HG03378 (cell line): ENCODE data around the gene ZBTB2.
"Not testable (repeated sequence)": the region's sequence is repeated elsewhere in the genome, so short reads cannot be mapped to it uniquely, and the experiment has no call there.

ENCODE experiments used
- ATAC-seq: cut with Tn5 transposase; IDR thresholded peaks from one replicate; pipeline ENCODE4 v1.9.1; 2021; ENCODE audit warnings: mild to moderate bottlenecking, moderate library complexity; ENCODE audit not compliant: unreplicated experiment

Gene ZBTB2

DNA sequence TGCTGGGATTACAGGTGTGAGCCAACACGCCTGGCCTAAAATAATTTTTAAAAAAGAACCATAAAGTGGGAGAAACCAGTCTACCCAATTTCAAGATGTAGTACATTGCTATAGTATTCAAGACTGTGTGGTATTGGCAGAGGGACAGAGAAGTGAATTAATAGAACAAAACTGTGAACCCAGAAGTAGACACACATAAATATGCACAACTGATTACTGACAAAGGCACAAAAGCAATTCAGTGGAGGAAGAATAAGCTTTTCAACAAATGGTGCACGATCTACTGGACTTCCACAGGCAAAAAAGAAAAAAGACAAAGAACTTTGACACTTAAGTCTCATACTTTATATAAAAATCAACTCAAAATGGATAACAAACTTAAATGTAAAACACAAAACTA lies 15.5 kb downstream of the ZBTB2 start:
- no peak for ATAC-seq

DNA sequence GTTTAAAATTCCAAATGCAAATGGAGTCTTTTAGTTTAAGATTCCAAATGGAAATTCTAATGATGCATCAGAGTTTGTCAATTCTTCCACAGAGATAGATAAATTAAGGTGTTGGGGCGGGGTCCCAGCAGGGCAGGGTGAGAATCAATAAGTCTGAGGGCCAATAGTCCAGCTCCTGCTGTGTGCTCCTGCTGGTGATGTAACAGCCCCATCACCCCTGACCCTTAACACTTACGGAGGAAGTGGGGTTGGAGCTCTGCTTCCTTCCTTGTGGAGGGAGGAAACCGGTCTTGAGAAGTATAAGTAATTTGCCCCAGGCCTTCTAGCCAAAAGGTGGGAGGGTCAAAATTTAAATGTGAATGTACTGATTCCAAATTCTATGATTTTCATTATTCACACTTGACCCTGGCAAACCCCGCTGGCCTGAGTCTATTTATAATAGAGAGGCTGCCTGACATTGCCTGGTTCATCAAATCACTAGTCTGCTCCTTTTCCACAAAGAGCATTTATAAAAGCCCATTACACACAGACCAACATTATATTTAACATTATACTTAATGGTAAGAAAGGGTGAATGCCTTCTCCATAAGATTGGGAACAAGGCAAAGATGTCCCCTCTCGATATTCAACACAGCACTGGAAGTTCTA lies 17.2 kb downstream of the ZBTB2 start:
- ATAC-seq = no peak

DNA sequence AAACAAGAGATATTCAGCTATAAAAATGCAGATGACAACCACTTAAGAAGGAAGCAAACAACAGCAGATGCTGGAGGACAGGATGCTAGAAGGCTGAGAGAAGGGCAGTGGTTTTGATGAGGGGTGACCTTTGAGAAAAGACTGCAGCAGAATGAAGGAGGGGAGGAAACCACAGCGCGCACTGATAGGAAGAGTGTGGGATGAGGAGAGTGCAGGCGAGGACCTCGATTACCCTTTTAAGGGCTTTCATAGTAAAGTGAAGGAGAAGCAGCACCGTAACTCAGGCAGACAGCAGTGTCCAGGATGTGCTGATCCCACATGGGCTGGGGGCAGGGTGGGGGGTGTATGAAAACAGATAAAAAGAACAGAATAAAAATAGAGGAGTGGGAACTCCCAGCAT lies 19.2 kb downstream of the ZBTB2 start:
- ATAC-seq = no peak

DNA sequence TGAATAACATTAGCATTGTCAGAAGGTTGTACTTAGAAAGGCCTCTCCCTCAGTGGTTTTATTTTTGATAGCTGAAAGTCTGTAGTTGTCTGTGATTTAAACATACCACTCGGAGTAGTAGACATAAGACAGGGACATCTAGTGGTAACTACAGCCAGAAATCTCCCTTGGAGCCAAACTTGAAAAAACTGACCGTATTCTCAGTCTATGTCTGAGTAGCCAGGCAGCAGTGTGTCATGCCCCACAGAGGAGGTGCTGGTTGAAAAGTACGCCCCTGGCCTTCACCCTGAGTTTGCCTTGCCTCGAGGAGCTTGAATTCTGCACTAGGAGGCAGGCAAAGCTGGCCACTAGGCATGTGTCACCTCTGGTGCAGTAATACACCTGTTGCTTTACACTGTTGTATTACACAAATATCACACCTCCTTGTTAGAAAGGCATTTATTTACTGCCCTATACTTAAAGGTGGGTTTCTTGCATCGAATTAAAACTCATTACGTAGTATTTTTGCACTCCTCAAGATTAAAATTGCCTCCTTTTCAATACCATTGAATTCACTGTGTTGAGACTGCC lies 20.8 kb downstream of the ZBTB2 start:
- no peak for ATAC-seq

DNA sequence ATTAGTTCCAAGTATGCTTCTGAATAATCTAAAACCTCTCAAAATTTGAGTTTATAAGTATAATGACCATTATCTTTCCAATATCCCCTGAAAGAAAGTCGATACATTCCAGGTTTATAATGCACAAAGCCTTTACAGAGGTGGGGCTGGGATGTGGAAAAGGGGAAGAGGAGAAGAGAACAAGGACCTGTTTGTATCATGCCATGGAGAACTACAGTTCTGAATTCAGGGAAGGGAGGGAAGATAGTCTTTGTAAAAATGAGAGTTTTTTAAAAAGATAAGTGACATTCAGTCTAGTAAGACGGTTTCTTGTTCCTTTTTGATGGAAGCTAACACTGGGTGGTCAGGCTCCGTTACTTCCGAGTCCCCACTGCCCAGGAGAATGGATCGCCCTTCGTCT lies 26.1 kb downstream of the ZBTB2 start:
- ATAC-seq = no peak

DNA sequence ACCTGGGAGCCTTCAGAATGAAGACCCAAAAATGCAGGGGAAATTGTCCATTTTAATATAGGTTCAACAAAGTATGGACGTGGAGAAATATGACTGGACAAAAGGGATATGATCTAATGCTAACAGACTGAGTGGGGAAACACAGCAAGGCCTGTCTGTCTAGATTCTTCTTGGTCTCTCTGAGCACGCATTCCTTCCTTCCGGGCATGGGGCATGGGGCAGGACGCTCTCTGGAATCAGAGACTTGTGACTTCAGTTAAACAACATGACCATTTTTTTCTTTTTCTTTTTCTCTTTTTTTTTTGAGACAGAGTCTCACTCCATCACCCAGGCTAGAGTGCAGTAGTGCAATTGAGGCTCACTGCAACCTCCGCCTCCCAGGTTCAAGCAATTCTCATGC lies 31.9 kb downstream of the ZBTB2 start:
- no peak for ATAC-seq

DNA sequence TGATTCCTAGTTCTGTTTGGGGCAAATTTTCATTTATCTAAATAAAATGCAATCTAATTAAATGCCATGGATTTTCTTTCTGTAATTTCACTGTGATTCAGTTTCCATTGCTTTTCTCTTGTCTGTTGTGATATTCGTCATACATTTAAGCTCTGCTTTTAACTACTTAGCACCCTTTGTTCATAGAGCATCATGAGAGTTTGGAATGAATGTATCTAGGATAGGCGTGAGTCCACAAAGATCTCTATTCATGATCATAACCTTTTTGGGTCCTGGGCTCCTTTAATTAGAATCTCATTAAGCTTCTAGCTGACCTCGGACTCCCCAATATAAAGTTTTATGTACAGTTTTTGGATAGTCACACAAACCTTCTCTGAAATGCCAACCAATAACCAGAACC lies 32.9 kb downstream of the ZBTB2 start:
- no peak for ATAC-seq

DNA sequence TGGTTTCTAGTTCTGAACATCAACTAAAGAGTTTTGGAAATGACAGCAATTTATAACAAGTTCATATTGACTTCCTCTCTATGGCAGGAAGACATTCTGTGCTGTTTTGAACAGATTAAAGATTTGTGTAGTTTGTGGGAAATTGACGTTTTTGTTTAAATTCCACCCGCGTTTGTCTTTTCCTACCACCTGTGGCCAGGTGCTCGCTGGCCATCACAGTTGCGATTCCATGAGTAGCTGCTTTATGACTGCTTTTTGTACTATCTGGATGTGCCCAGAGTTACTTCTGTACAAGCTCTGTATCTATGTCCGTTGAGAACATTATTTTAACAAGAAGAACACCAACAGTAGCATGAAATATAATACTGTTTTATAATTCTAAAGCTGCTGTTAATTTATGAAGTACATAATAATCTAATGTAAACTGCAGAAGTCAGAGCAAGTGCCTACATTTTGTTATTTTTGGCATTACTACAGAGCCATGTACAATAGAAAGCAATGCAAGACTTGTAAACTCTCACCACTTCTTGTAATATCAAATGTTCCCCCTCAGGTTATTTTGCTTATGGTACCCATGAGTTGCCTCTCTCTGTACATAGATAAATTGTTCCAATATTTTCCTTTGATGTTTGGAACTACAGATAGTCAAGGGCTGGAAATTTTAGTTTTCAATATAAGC lies 33.5 kb downstream of the ZBTB2 start:
- ATAC-seq = no peak

DNA sequence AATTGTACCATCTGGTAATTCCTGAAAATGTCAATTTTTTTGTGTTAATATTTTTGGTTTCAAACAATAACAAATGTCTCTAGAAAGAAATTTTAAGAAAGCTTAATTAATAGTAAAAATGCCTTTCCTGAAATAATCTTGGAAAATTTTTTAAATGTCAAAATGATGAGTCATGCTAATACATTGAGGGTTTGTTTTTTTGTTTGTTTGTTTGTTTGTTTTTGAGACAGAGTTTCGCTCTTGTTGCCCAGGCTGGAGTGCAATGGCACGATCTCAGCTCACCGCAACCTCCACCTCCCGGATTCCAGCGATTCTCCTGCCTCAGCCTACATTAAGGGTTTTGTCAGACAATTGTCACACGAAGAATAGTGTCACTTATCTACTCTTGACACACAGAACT lies 34.4 kb downstream of the ZBTB2 start:
- ATAC-seq = not testable (repeated sequence)

DNA sequence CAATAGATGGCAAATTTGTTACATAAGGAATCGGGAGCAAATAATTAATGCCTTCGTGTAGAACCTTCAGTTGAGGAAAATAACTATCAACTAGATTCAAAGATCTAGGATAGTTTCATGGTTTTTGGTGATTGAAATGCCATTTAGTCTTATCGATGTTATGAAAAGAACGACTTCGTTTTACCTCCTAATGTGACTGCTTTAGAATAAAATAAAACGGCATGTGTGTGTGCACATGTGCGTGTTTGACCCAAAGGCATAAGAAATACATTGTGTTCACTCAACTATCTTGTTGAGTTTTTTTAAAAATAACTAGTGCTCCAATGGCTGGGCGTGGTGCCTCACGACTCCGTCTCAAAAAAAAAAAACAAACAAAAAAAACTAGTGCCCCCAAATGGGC lies 37.6 kb downstream of the ZBTB2 start:
- no peak for ATAC-seq

DNA sequence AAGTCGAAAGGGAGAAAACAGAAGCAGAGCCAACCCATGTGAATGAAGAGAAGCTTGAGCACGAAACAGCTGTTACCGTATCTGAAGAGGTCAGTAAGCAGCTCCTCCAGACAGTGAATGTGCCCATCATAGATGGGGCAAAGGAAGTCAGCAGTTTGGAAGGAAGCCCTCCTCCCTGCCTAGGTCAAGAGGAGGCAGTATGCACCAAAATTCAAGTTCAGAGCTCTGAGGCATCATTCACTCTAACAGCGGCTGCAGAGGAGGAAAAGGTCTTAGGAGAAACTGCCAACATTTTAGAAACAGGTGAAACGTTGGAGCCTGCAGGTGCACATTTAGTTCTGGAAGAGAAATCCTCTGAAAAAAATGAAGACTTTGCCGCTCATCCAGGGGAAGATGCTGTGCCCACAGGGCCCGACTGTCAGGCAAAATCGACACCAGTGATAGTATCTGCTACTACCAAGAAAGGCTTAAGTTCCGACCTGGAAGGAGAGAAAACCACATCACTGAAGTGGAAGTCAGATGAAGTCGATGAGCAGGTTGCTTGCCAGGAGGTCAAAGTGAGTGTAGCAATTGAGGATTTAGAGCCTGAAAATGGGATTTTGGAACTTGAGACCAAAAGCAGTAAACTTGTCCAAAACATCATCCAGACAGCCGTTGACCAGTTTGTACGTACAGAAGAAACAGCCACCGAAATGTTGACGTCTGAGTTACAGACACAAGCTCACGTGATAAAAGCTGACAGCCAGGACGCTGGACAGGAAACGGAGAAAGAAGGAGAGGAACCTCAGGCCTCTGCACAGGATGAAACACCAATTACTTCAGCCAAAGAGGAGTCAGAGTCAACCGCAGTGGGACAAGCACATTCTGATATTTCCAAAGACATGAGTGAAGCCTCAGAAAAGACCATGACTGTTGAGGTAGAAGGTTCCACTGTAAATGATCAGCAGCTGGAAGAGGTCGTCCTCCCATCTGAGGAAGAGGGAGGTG lies 38.7 kb downstream of the ZBTB2 start:
- ATAC-seq = no peak

DNA sequence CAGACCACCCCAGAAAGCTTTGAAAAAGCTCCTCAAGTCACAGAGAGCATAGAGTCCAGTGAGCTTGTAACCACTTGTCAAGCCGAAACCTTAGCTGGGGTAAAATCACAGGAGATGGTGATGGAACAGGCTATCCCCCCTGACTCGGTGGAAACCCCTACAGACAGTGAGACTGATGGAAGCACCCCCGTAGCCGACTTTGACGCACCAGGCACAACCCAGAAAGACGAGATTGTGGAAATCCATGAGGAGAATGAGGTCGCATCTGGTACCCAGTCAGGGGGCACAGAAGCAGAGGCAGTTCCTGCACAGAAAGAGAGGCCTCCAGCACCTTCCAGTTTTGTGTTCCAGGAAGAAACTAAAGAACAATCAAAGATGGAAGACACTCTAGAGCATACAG lies 39.6 kb downstream of the ZBTB2 start:
- no peak for ATAC-seq

DNA sequence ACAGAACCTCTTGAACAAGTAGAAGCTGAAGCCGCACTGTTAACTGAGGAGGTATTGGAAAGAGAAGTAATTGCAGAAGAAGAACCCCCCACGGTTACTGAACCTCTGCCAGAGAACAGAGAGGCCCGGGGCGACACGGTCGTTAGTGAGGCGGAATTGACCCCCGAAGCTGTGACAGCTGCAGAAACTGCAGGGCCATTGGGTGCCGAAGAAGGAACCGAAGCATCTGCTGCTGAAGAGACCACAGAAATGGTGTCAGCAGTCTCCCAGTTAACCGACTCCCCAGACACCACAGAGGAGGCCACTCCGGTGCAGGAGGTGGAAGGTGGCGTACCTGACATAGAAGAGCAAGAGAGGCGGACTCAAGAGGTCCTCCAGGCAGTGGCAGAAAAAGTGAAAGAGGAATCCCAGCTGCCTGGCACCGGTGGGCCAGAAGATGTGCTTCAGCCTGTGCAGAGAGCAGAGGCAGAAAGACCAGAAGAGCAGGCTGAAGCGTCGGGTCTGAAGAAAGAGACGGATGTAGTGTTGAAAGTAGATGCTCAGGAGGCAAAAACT lies 40.1 kb downstream of the ZBTB2 start:
- ATAC-seq = no peak

DNA sequence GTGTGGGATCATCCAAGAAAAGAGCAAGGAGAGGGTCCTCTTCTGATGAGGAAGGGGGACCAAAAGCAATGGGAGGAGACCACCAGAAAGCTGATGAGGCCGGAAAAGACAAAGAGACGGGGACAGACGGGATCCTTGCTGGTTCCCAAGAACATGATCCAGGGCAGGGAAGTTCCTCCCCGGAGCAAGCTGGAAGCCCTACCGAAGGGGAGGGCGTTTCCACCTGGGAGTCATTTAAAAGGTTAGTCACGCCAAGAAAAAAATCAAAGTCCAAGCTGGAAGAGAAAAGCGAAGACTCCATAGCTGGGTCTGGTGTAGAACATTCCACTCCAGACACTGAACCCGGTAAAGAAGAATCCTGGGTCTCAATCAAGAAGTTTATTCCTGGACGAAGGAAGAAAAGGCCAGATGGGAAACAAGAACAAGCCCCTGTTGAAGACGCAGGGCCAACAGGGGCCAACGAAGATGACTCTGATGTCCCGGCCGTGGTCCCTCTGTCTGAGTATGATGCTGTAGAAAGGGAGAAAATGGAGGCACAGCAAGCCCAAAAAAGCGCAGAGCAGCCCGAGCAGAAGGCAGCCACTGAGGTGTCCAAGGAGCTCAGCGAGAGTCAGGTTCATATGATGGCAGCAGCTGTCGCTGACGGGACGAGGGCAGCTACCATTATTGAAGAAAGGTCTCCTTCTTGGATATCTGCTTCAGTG lies 40.8 kb downstream of the ZBTB2 start:
- ATAC-seq = no peak

DNA sequence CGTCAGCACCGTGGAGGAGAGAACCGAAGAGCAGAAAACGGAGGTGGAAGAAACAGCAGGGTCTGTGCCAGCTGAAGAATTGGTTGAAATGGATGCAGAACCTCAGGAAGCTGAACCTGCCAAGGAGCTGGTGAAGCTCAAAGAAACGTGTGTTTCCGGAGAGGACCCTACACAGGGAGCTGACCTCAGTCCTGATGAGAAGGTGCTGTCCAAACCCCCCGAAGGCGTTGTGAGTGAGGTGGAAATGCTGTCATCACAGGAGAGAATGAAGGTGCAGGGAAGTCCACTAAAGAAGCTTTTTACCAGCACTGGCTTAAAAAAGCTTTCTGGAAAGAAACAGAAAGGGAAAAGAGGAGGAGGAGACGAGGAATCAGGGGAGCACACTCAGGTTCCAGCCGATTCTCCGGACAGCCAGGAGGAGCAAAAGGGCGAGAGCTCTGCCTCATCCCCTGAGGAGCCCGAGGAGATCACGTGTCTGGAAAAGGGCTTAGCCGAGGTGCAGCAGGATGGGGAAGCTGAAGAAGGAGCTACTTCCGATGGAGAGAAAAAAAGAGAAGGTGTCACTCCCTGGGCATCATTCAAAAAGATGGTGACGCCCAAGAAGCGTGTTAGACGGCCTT lies 41.6 kb downstream of the ZBTB2 start:
- no peak for ATAC-seq

DNA sequence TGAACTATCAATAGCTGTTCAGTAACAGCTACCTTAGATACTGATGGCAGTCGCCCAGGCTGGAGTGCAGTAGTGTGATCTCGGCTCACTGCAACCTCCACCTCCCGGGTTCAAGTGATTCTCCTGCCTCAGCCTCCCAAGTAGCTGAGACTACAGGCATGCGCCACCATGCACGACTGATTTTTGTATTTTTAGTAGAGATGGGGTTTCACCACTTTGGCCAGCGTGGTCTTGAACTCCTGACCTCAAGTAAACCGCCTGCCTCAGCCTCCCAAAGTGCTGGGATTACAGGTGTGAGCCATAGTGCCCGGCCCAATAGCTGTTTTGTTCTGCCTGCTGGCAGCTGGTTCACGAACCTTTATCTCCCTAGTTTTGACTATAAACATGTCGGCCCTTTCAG lies 48.6 kb downstream of the ZBTB2 start:
- ATAC-seq = not testable (repeated sequence)

DNA sequence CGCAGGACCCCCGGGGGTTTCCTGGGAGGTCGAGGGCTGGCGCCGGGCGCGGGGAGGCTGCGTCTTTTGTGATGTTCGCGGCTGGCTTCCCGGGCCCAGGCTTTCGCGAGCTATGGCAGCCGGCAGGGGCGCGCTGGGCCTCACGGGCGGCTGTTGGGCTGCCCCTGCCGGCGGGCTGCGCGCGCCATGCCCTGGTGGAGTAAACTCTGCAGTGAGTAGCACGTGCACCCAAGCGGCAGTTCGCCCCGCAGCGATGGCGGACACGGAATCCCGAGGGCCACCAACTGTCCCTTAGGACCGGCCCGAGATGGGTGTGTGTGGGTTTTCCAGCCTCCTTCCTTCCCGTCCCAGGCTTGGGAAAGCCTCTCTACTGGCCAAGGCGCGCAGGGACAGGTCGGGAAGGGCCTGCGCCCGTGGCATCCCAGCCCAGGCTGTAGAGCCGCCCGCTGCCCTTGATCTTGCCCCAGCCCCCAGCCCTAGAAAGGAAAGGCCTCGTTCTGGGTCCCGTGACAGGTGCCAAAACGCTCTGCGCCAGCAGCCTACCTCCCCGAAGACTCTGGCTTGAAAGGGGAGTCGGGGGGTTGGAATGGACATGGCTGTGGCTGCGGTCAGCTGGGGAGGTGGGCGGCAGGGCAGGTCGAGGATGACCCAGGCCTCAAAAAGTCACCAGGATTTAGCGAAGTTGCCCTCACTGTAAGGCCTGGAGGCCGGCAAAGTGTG lies 49.7 kb downstream of the ZBTB2 start:
- ATAC-seq = no peak

DNA sequence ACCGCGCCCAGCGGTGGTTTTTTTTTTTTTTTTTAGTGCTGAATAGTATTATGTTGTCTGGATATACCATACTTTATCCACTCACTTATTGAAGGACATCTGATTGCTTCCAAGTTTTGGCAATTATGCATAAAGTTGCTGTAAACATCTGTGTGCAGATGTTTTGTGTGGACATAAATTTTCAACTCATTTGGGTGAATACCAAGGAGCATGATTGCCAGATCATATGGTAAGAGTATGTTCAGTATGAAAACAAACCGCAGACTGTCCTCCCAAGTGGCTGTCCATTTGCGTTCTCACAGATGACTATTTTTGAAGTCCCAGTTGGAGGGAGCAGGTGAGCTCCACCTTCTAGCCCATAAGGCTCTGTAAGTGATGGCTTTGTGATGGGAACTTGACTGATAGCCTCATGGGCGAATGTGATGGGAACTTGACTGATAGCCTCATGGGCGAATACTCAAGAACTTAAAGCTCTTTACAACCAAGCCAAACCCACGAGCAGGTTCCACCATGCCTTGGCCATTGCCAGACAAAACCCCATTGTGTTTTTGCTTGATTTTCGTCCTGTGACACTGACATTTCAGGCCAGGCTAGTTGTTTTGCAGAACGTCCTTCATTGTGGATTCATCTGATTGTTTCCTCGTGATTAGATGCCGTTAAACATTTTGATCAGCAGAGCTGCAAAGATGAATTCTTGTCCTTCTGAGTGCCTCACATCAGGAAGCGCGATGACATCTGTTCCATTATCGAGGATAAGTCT lies 51.0 kb downstream of the ZBTB2 start:
- no peak for ATAC-seq

DNA sequence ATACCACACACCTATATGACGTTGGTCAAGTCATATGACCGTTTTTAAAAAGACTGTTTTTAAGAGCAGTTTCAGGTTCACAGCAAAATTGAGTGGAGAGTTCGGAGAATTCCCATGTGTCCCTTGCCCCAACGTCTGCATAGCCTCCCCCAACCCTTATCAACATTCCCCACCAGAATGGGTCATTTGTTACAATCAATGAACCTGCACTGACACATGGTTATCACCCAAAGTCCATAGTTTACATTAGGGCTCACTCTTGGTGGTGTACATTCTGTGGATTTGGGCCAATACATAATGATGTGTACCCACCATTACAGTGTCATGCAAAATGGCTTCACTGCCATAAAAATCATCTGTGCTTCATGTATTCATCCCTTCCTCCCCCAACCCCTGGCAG lies 52.0 kb downstream of the ZBTB2 start:
- ATAC-seq = no peak
